Measurements from ENCODE around the gene PHF14. TPM values are rescaled to one million over a fixed set of nuclear protein-coding genes. Genes with fewer than 3 reads are reported as not detected.

PHF14 gene
- total RNA-seq, 2 donors from 2014 or later = 52.0 to 53.1 TPM

DNA sequence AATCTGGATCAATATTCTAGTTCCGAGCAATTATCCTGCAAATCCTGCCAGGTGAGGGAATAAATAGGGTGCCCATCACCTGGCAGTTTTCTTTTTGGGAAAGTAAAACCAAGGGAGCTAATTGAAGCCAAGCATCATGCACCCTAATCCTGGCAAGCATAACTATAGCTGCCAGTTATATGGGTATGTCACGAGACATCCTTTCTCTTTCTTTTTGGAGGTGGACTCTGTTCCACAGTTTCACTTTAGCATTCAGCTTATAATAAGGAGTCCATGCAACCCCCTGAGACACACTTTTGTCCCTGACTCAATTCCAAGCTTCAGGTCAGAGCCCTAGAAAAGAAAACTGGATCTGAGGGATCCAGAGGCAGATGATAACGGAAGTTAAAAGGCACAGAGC lies 222.5 kb downstream of the PHF14 start:
- Mint-ChIP-seq H3K4me3 (no peak overlapping the region), H3K36me3 (ENCODE audit: low read depth) (no peaks in the 10 kb centered on the region), H3K4me1 (peaks cover 51% of the 10 kb centered on the region), H3K27me3 (ENCODE audit: insufficient read depth) (peaks cover 53% of the 10 kb centered on the region), H3K9me3 (no peaks in the 10 kb centered on the region), H3K27ac (no peak overlapping the region)
- Histone ChIP-seq H3K36me3 (ENCODE audit: control insufficient read depth, insufficient read depth, low read length) (no peaks in the 10 kb centered on the region), H3K27ac (ENCODE audit: low read depth, low read length) (no peak overlapping the region), H3K27me3 (ENCODE audit: control insufficient read depth, insufficient read depth, low read length, poor library complexity, severe bottlenecking) (peaks cover 21% of the 10 kb centered on the region), H3K9ac (ENCODE audit: extremely low read depth, low read length, poor library complexity, severe bottlenecking) (no peak overlapping the region), H3K9me3 (ENCODE audit: control insufficient read depth, low read length) (no peaks in the 10 kb centered on the region), H3K4me3 (ENCODE audit: low read length) (no peak overlapping the region), H3K4me1 (ENCODE audit: control insufficient read depth, insufficient read depth, low read length) (peaks cover 7% of the 10 kb centered on the region)
- 62 to 100% methylated on average over 2 to 3 of the region's 3 CpGs for WGBS, 2 experiments (ENCODE audit: insufficient coverage in 1 of 2, insufficient read length in 1 of 2)
- TF ChIP-seq, protein P1, sequence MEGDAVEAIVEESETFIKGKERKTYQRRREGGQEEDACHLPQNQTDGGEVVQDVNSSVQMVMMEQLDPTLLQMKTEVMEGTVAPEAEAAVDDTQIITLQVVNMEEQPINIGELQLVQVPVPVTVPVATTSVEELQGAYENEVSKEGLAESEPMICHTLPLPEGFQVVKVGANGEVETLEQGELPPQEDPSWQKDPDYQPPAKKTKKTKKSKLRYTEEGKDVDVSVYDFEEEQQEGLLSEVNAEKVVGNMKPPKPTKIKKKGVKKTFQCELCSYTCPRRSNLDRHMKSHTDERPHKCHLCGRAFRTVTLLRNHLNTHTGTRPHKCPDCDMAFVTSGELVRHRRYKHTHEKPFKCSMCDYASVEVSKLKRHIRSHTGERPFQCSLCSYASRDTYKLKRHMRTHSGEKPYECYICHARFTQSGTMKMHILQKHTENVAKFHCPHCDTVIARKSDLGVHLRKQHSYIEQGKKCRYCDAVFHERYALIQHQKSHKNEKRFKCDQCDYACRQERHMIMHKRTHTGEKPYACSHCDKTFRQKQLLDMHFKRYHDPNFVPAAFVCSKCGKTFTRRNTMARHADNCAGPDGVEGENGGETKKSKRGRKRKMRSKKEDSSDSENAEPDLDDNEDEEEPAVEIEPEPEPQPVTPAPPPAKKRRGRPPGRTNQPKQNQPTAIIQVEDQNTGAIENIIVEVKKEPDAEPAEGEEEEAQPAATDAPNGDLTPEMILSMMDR (conservative IDR thresholded peaks at IDR 0.05) = no peak
- no peak for DNase-seq

DNA sequence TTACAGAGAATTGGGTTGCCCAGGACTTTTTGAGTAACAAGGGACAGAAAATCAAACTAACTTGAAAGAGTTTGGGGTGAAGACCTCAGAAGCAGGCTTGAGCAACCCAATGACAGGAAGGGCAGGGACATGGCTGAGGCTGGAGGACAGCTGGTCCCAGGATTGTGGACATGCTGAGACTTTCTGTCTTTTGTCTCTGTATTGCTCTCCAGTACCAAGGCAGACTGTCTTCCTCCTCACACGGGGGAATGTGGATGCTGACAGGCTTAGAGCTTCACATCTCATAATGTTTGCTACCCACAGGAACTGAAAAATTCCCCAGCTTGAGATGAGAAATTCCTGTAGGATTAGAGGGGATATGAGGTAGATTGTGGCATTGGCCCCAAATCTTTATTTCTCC lies 229.6 kb downstream of the PHF14 start:
- no peaks in the 10 kb centered on the region for H3K4me1 Mint-ChIP-seq
- peaks cover 50% of the 10 kb centered on the region for H3K27me3 Mint-ChIP-seq (ENCODE audit: insufficient read depth)
- no peak overlapping the region for H3K4me3 Mint-ChIP-seq
- Histone ChIP-seq H3K36me3 (ENCODE audit: control insufficient read depth, insufficient read depth, low read length) (no peaks in the 10 kb centered on the region), H3K27ac (ENCODE audit: low read depth, low read length) (no peak overlapping the region), H3K9ac (ENCODE audit: extremely low read depth, low read length, poor library complexity, severe bottlenecking) (no peak overlapping the region), H3K4me3 (ENCODE audit: low read length) (no peak overlapping the region), H3K27me3 (ENCODE audit: control insufficient read depth, insufficient read depth, low read length, poor library complexity, severe bottlenecking) (no peaks in the 10 kb centered on the region), H3K4me1 (ENCODE audit: control insufficient read depth, insufficient read depth, low read length) (no peaks in the 10 kb centered on the region), H3K9me3 (ENCODE audit: control insufficient read depth, low read length) (no peaks in the 10 kb centered on the region)
- H3K36me3 Mint-ChIP-seq (ENCODE audit: low read depth) = no peaks in the 10 kb centered on the region
- no peaks in the 10 kb centered on the region for H3K9me3 Mint-ChIP-seq
- DNase-seq = no peak
- 80% methylated on average over 1 of the region's 1 CpG; no CpG with 5 or more reads in 1 of the 2 experiments for WGBS, 2 experiments (ENCODE audit: insufficient coverage in 1 of 2, insufficient read length in 1 of 2)
- TF ChIP-seq, protein P1 (conservative IDR thresholded peaks at IDR 0.05) = no peak
- no peak overlapping the region for H3K27ac Mint-ChIP-seq

DNA sequence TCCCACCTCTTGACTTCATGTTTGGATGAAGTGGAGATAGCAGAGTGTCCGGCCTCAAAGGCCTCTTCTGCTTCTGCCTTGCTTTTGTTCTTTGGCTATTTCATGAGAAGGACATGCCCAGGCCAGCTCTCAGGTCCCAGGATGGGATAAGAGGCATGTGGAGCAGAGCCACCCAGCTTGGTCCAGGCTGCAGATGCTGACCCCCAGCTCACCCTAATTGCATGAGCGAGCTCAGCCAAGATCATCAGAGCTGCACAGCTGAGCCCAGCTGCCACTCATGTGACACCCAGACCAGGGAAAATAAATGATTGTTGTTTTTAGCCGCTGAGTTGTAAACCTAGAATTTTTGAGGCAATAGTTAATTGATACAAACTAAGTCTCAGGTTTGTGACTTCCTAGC lies 230.0 kb downstream of the PHF14 start:
- no peaks in the 10 kb centered on the region for H3K4me1 Mint-ChIP-seq
- H3K4me3 ChIP-seq (ENCODE audit: low read length) = no peak overlapping the region
- no peak overlapping the region for H3K27ac Mint-ChIP-seq
- no peaks in the 10 kb centered on the region for H3K36me3 Mint-ChIP-seq (ENCODE audit: low read depth)
- H3K4me3 Mint-ChIP-seq = no peak overlapping the region
- H3K9me3 Mint-ChIP-seq = no peaks in the 10 kb centered on the region
- TF ChIP-seq, protein P1 (conservative IDR thresholded peaks at IDR 0.05) = no peak
- H3K36me3 ChIP-seq (ENCODE audit: control insufficient read depth, insufficient read depth, low read length) = no peaks in the 10 kb centered on the region
- WGBS, 2 experiments (ENCODE audit: insufficient coverage in 1 of 2, insufficient read length in 1 of 2) = 86 to 90% methylated on average over 2 to 3 of the region's 3 CpGs
- no peaks in the 10 kb centered on the region for H3K4me1 ChIP-seq (ENCODE audit: control insufficient read depth, insufficient read depth, low read length)
- no peak for DNase-seq
- H3K27ac ChIP-seq (ENCODE audit: low read depth, low read length) = no peak overlapping the region
- H3K27me3 ChIP-seq (ENCODE audit: control insufficient read depth, insufficient read depth, low read length, poor library complexity, severe bottlenecking) = no peaks in the 10 kb centered on the region
- H3K27me3 Mint-ChIP-seq (ENCODE audit: insufficient read depth) = peaks cover 49% of the 10 kb centered on the region
- no peak overlapping the region for H3K9ac ChIP-seq (ENCODE audit: extremely low read depth, low read length, poor library complexity, severe bottlenecking)
- no peaks in the 10 kb centered on the region for H3K9me3 ChIP-seq (ENCODE audit: control insufficient read depth, low read length)
